ENCODE results near the gene CCDC71.
A peak's percentile ranks its signal among the peaks of the same experiment; 100 is the strongest.

Gene CCDC71

GRCh38 chr3:49158103-49158709 is 7.9 kb downstream of the CCDC71 start:
- H3K36me3 ChIP-seq (ENCODE audit: control insufficient read depth in 2 of 2, insufficient read depth in 1 of 2, low read length in 2 of 2): peaks cover 0 to 21% of the 10 kb centered on the region in 2 experiments; a peak in 1 of 3 replicates
- ChIA-PET POLR2A (interaction anchor here (0.5 to 2.5 kb wide), 2 partner anchors 25 to 170 kb away, joined by 3 to 9 read pairs; partner anchors contain the start of gene LAMB2), CTCF (no interaction called here)
- no peaks in the 10 kb centered on the region for H3K4me1 ChIP-seq (ENCODE audit: control insufficient read depth, insufficient read depth, low read length)
- TF ChIP-seq PATZ1 (tag by site-specific recombination; IDR thresholded peaks at IDR 0.05) (peak; percentile 29; the same call in 1 of the 2 replicates), ZSCAN30 (tag by site-specific recombination; IDR thresholded peaks at IDR 0.05) (no peak), ZNF654 (tag by site-specific recombination; IDR thresholded peaks at IDR 0.05; ENCODE audit: low read depth) (peak; percentile 40)
- H3K4me3 ChIP-seq (ENCODE audit: low read depth, low read length): no peak overlapping the region
- H3K27ac ChIP-seq (ENCODE audit: extremely low read depth, low read depth, low read length): no peak overlapping the region
- no peaks in the 10 kb centered on the region for H3K9me3 ChIP-seq (ENCODE audit: control insufficient read depth, insufficient read depth, low read depth, low read length)

GRCh38 chr3:49157289-49157688 is 8.8 kb downstream of the CCDC71 start:
- no peaks in the 10 kb centered on the region for H3K9me3 ChIP-seq (ENCODE audit: control insufficient read depth, insufficient read depth, low read depth, low read length)
- no peak overlapping the region for H3K27ac ChIP-seq (ENCODE audit: extremely low read depth, low read depth, low read length)
- no peaks in the 10 kb centered on the region for H3K4me1 ChIP-seq (ENCODE audit: control insufficient read depth, insufficient read depth, low read length)
- ChIA-PET POLR2A (interaction anchor here (0.6 to 2.5 kb wide), 2 partner anchors 24 to 35 kb away, joined by 4 to 9 read pairs; partner anchors contain the start of gene LAMB2), CTCF (interaction anchor here (0.6 to 0.9 kb wide), 2 partner anchors 13 to 284 kb away, joined by 3 to 5 read pairs; no protein-coding TSS in a partner anchor)
- no peak overlapping the region for H3K4me3 ChIP-seq (ENCODE audit: low read depth, low read length)
- TF ChIP-seq ZNF175 (tag by site-specific recombination; IDR thresholded peaks at IDR 0.05) (no peak), ZNF777 (tag by site-specific recombination; IDR thresholded peaks at IDR 0.05; ENCODE audit: borderline replicate concordance) (no peak), ZNF121 (tag by site-specific recombination; IDR thresholded peaks at IDR 0.05) (no peak), PATZ1 (tag by site-specific recombination; IDR thresholded peaks at IDR 0.05) (no peak), ELK4 (IDR thresholded peaks at IDR 0.05; ENCODE audit: borderline replicate concordance, low read depth, low read length) (no peak), ZNF302 (tag by site-specific recombination; IDR thresholded peaks at IDR 0.05; ENCODE audit: low read depth) (no peak), ZNF629 (tag by site-specific recombination; IDR thresholded peaks at IDR 0.05) (no peak), ZBTB20 (tag by site-specific recombination; IDR thresholded peaks at IDR 0.05) (no peak), HOXC10 (CRISPR knock-in tag; IDR thresholded peaks at IDR 0.05) (no peak)
- H3K36me3 ChIP-seq (ENCODE audit: control insufficient read depth in 2 of 2, insufficient read depth in 1 of 2, low read length in 2 of 2): peaks cover 0 to 12% of the 10 kb centered on the region in 2 experiments; a peak in 1 of 3 replicates

GRCh38 chr3:49153349-49153912 is 12.7 kb downstream of the CCDC71 start:
- Histone ChIP-seq H3K9me3 (ENCODE audit: control insufficient read depth, insufficient read depth, low read depth, low read length) (no peaks in the 10 kb centered on the region), H3K27ac (ENCODE audit: extremely low read depth, low read depth, low read length) (no peak overlapping the region), H3K36me3 (ENCODE audit: control insufficient read depth in 2 of 2, insufficient read depth in 1 of 2, low read length in 2 of 2) (no peaks in the 10 kb centered on the region), H3K4me3 (ENCODE audit: low read depth, low read length) (no peak overlapping the region), H3K4me1 (ENCODE audit: control insufficient read depth, insufficient read depth, low read length) (no peaks in the 10 kb centered on the region)
- ChIA-PET POLR2A (interaction anchor here (0.6 kb wide), 1 partner anchor 20 kb away, joined by 7 read pairs; no protein-coding TSS in a partner anchor), CTCF (interaction anchor here (0.5 to 1.6 kb wide), 2 partner anchors 18 to 359 kb away, joined by 4 to 6 read pairs; partner anchors contain the start of gene KLHDC8B)
- no peak for TF ChIP-seq ZNF692 (tag by site-specific recombination; IDR thresholded peaks at IDR 0.05)
- peak; percentile 80 for TF ChIP-seq BCL11B (tag by site-specific recombination; IDR thresholded peaks at IDR 0.05; ENCODE audit: low read depth)
- 0 out of 2 replicates have a peak, but pooled peaks have one; percentile 71 for TF ChIP-seq BCL11A (tag by site-specific recombination; IDR thresholded peaks at IDR 0.05; ENCODE audit: low read depth)
- TF ChIP-seq ZSCAN30 (tag by site-specific recombination; IDR thresholded peaks at IDR 0.05): no peak

All from HEK293 (cell line).